ENCODE results near the gene CFAP97D1. TPM values are rescaled to one million over a fixed set of nuclear protein-coding genes. Genes with fewer than 3 reads are reported as not detected.
A peak's percentile ranks its signal among the peaks of the same experiment; 100 is the strongest.

The CFAP97D1 gene
- total and polyA plus RNA-seq, 10 of the 15 experiments (the other 5 are each of a cell fraction or from before 2014, with no cell fraction given), result 0.13 TPM; not detected in 9

GRCh38 chr17:43760254-43760852, 19.9 kb upstream of the CFAP97D1 start (continued):
- TF ChIP-seq ETV6 (conservative IDR thresholded peaks at IDR 0.05 in 1 of 2, IDR thresholded peaks at IDR 0.05 in 1 of 2; ENCODE audit: borderline replicate concordance in 1 of 2, low read depth in 1 of 2), result no peak
- TF ChIP-seq ZNF592 (IDR thresholded peaks at IDR 0.05), result peak; percentile 92; the same call in 1 of the 2 replicates
- TF ChIP-seq EGR1 (IDR thresholded peaks at IDR 0.05; ENCODE audit: borderline replicate concordance in 1 of 2, low read depth in 2 of 2, low read length in 2 of 2), result no peak
- TF ChIP-seq BRCA1 (IDR thresholded peaks at IDR 0.05; ENCODE audit: low read depth, low read length), result no peak
- peak; percentile 57; the same call in 1 of the 2 replicates for TF ChIP-seq MXI1 (IDR thresholded peaks at IDR 0.05; ENCODE audit: low read depth, low read length)
- no peak for TF ChIP-seq NFYB (IDR thresholded peaks at IDR 0.05; ENCODE audit: insufficient read depth, low read depth, low read length)
- TF ChIP-seq KLF5 (IDR thresholded peaks at IDR 0.05; ENCODE audit: partially characterized antibody), result no peak
- TF ChIP-seq STAT3 (IDR thresholded peaks at IDR 0.05; ENCODE audit: low read depth, low read length), result 0 out of 2 replicates have a peak, but pooled peaks have one; percentile 65
- no peak for TF ChIP-seq USF1 (IDR thresholded peaks at IDR 0.05; ENCODE audit: borderline replicate concordance, extremely low read length, insufficient read depth, low read depth, low read length)
- no peak for TF ChIP-seq NKRF (conservative IDR thresholded peaks at IDR 0.05)
- TF ChIP-seq ZNF217 (IDR thresholded peaks at IDR 0.05), result no peak
- no peak for TF ChIP-seq E4F1 (IDR thresholded peaks at IDR 0.05; ENCODE audit: borderline replicate concordance, partially characterized antibody)
- TF ChIP-seq MEF2B (IDR thresholded peaks at IDR 0.05; ENCODE audit: partially characterized antibody, poor library complexity, severe bottlenecking), result no peak
- peak; percentile 30 for TF ChIP-seq SKIL (IDR thresholded peaks at IDR 0.05; ENCODE audit: low read depth, poor library complexity, severe bottlenecking)
- TF ChIP-seq SRF (IDR thresholded peaks at IDR 0.05; ENCODE audit: low read depth in 2 of 2, low read length in 2 of 2), result no peak

All from GM12878 (cell line).